ENCODE measurements around the gene NMRK2. TPM values are rescaled to one million over a fixed set of nuclear protein-coding genes. Genes with fewer than 3 reads are reported as not detected.

The NMRK2 gene
- total and polyA plus RNA-seq, 2 donors (not counting 1 experiment from before 2014, with no cell fraction given) = not detected

- Mint-ChIP-seq H3K9me3 (ENCODE audit: insufficient read depth) (no peaks in the 10 kb centered on the region), H3K27ac (peak overlapping the region; percentile 13), H3K4me1 (peaks cover 6% of the 10 kb centered on the region), H3K27me3 (no peaks in the 10 kb centered on the region), H3K4me3 (no peak overlapping the region)
- Histone ChIP-seq H3K4me2 (replicated peaks; ENCODE audit: low read depth, low read length, poor library complexity, severe bottlenecking) (no peak overlapping the region), H3K4me3 (ENCODE audit: control extremely low read depth in 1 of 5, extremely low read depth in 1 of 5, insufficient read depth in 1 of 5, low read depth in 2 of 5, low read length in 4 of 5) (no peak overlapping the region), H3K27me3 (replicated peaks in 1 of 4; ENCODE audit: control extremely low read depth in 1 of 4, control insufficient read depth in 3 of 4, insufficient read depth in 4 of 4, low read length in 3 of 4) (no peaks in the 10 kb centered on the region), H3K27ac (ENCODE audit: low read length in 2 of 2) (no peak overlapping the region), H2AFZ (ENCODE audit: insufficient read depth, low read depth, low read length, poor library complexity, severe bottlenecking) (no peak overlapping the region), H4K20me1 (ENCODE audit: control insufficient read depth, insufficient read depth, low read length, poor library complexity, severe bottlenecking) (peaks cover 76% of the 10 kb centered on the region), H3K4me1 (ENCODE audit: control insufficient read depth in 2 of 2, insufficient read depth in 2 of 2, low read length in 2 of 2) (no peaks in the 10 kb centered on the region), H3K9ac (ENCODE audit: low read length) (no peak overlapping the region), H3K9me3 (ENCODE audit: control extremely low read depth in 1 of 3, control insufficient read depth in 2 of 3, insufficient read depth in 1 of 3, low read length in 2 of 3) (peaks cover 0 to 4% (median 0%) of the 10 kb centered on the region in 3 donors), H3K36me3 (replicated peaks in 1 of 2; ENCODE audit: control extremely low read depth in 1 of 2, control insufficient read depth in 1 of 2, extremely low read depth in 1 of 2, insufficient read depth in 2 of 2, low read length in 1 of 2) (peaks cover 3 to 72% of the 10 kb centered on the region in 2 experiments), H3K79me2 (ENCODE audit: control insufficient read depth, insufficient read depth, low read length) (peaks cover 15% of the 10 kb centered on the region)
- 92% methylated on average over 59 of the region's 59 CpGs for WGBS (ENCODE audit: insufficient coverage)
- DNase-seq (peak; percentile 47), ATAC-seq (ENCODE audit: low read depth) (peak; percentile 8)
- ChIA-PET CTCF (no interaction called here), POLR2A (no interaction called here)
- TF ChIP-seq, protein P1, sequence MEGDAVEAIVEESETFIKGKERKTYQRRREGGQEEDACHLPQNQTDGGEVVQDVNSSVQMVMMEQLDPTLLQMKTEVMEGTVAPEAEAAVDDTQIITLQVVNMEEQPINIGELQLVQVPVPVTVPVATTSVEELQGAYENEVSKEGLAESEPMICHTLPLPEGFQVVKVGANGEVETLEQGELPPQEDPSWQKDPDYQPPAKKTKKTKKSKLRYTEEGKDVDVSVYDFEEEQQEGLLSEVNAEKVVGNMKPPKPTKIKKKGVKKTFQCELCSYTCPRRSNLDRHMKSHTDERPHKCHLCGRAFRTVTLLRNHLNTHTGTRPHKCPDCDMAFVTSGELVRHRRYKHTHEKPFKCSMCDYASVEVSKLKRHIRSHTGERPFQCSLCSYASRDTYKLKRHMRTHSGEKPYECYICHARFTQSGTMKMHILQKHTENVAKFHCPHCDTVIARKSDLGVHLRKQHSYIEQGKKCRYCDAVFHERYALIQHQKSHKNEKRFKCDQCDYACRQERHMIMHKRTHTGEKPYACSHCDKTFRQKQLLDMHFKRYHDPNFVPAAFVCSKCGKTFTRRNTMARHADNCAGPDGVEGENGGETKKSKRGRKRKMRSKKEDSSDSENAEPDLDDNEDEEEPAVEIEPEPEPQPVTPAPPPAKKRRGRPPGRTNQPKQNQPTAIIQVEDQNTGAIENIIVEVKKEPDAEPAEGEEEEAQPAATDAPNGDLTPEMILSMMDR (IDR thresholded peaks at IDR 0.05) = peak; percentile 22
- no peak for TF ChIP-seq EZH2 (IDR thresholded peaks at IDR 0.05; ENCODE audit: borderline replicate concordance, insufficient read depth, low read depth, low read length, poor library complexity, severe bottlenecking)
- intact Hi-C loops (cut with micrococcal nuclease) = no loop called here
These were observed 44.6 kb downstream of the NMRK2 start for GRCh38 chr19:3977242-3978143.

DNA sequence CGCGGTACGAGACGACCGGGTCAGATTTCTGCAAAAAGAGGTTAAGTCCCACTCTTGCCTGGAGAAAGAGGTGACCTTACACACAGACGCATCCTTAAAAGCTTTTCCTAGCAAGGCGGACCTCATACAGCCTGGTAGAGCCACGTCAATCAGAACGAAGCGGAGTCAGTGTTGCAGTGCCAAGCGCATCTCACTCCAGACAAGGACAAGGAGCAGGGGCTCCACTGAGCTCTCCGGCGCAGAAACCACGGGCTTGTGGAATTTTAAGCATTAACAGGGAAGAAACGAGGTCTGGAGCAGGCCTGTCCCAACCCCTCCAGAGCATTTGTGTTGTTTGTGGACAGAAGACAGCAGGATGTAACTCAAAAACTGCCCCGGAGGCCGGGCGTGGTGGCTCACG lies 45.3 kb downstream of the NMRK2 start:
- 98% methylated on average over 15 of the region's 19 CpGs for WGBS (ENCODE audit: insufficient coverage)
- Histone ChIP-seq H3K4me1 (ENCODE audit: control insufficient read depth in 2 of 2, insufficient read depth in 2 of 2, low read length in 2 of 2) (peaks cover 0 to 1% of the 10 kb centered on the region in 2 donors), H3K9ac (ENCODE audit: low read length) (no peak overlapping the region), H3K4me3 (ENCODE audit: control extremely low read depth in 1 of 5, extremely low read depth in 1 of 5, insufficient read depth in 1 of 5, low read depth in 2 of 5, low read length in 4 of 5) (no peak overlapping the region), H4K20me1 (ENCODE audit: control insufficient read depth, insufficient read depth, low read length, poor library complexity, severe bottlenecking) (peaks cover 83% of the 10 kb centered on the region), H2AFZ (ENCODE audit: insufficient read depth, low read depth, low read length, poor library complexity, severe bottlenecking) (no peak overlapping the region), H3K36me3 (replicated peaks in 1 of 2; ENCODE audit: control extremely low read depth in 1 of 2, control insufficient read depth in 1 of 2, extremely low read depth in 1 of 2, insufficient read depth in 2 of 2, low read length in 1 of 2) (peaks cover 3 to 78% of the 10 kb centered on the region in 2 experiments), H3K79me2 (ENCODE audit: control insufficient read depth, insufficient read depth, low read length) (peaks cover 22% of the 10 kb centered on the region), H3K27me3 (replicated peaks in 1 of 4; ENCODE audit: control extremely low read depth in 1 of 4, control insufficient read depth in 3 of 4, insufficient read depth in 4 of 4, low read length in 3 of 4) (no peaks in the 10 kb centered on the region), H3K4me2 (replicated peaks; ENCODE audit: low read depth, low read length, poor library complexity, severe bottlenecking) (no peak overlapping the region), H3K9me3 (ENCODE audit: control extremely low read depth in 1 of 3, control insufficient read depth in 2 of 3, insufficient read depth in 1 of 3, low read length in 2 of 3) (peaks cover 0 to 4% (median 0%) of the 10 kb centered on the region in 3 donors), H3K27ac (ENCODE audit: low read length in 2 of 2) (no peak overlapping the region)
- no peak for DNase-seq
- H3K4me3 Mint-ChIP-seq = no peak overlapping the region
- POLR2A ChIA-PET = no interaction called here
- no peaks in the 10 kb centered on the region for H3K27me3 Mint-ChIP-seq
- intact Hi-C loops (cut with micrococcal nuclease) = no loop called here
- H3K27ac Mint-ChIP-seq = peak overlapping the region; percentile 13
- peaks cover 13% of the 10 kb centered on the region for H3K4me1 Mint-ChIP-seq
- no peaks in the 10 kb centered on the region for H3K9me3 Mint-ChIP-seq (ENCODE audit: insufficient read depth)
- no peak for ATAC-seq (ENCODE audit: low read depth)
- TF ChIP-seq EZH2 (IDR thresholded peaks at IDR 0.05; ENCODE audit: borderline replicate concordance, insufficient read depth, low read depth, low read length, poor library complexity, severe bottlenecking) = no peak
- TF ChIP-seq, protein P1 (IDR thresholded peaks at IDR 0.05) = no peak
- CTCF ChIA-PET = no interaction called here
